ENCODE measurements around the gene KLHL9. TPM values are rescaled to one million over a fixed set of nuclear protein-coding genes. Genes with fewer than 3 reads are reported as not detected.

The KLHL9 gene
- total and polyA plus RNA-seq, 2 donors (not counting 1 experiment from before 2014, with no cell fraction given), result 4.3 to 17.6 TPM

DNA sequence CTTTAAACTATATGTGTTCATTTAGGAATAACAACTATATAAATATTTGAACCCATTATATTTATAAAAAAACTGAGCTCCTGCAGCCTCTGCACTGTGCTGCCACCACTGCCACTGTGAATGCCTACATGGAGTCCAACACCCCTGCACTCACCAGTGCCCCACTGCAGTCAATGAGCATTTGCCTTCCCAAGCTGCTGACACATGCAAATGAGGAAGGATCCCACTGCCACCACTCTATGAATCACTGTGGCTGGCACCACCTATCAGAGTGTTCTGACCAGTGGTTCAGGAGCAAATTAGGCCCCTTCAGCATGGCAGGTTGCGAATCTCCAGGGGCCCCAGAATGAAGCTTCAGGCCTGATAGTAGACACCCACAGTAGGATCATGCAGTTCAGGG, 39.2 kb downstream of the KLHL9 start:
- TF ChIP-seq EZH2 (IDR thresholded peaks at IDR 0.05; ENCODE audit: borderline replicate concordance, insufficient read depth, low read depth, low read length, poor library complexity, severe bottlenecking), result no peak
- TF ChIP-seq, protein P1, sequence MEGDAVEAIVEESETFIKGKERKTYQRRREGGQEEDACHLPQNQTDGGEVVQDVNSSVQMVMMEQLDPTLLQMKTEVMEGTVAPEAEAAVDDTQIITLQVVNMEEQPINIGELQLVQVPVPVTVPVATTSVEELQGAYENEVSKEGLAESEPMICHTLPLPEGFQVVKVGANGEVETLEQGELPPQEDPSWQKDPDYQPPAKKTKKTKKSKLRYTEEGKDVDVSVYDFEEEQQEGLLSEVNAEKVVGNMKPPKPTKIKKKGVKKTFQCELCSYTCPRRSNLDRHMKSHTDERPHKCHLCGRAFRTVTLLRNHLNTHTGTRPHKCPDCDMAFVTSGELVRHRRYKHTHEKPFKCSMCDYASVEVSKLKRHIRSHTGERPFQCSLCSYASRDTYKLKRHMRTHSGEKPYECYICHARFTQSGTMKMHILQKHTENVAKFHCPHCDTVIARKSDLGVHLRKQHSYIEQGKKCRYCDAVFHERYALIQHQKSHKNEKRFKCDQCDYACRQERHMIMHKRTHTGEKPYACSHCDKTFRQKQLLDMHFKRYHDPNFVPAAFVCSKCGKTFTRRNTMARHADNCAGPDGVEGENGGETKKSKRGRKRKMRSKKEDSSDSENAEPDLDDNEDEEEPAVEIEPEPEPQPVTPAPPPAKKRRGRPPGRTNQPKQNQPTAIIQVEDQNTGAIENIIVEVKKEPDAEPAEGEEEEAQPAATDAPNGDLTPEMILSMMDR (IDR thresholded peaks at IDR 0.05), result no peak
- no peak for DNase-seq
- no peak overlapping the region for H3K27ac ChIP-seq (ENCODE audit: low read length in 2 of 2)
- Mint-ChIP-seq H3K27me3 (peaks cover 28% of the 10 kb centered on the region), H3K4me1 (peaks cover 2% of the 10 kb centered on the region), H3K4me3 (no peak overlapping the region), H3K27ac (no peak overlapping the region), H3K9me3 (ENCODE audit: insufficient read depth) (no peaks in the 10 kb centered on the region)
- H2AFZ ChIP-seq (ENCODE audit: insufficient read depth, low read depth, low read length, poor library complexity, severe bottlenecking), result no peak overlapping the region
- H3K36me3 ChIP-seq (replicated peaks in 1 of 2; ENCODE audit: control extremely low read depth in 1 of 2, control insufficient read depth in 1 of 2, extremely low read depth in 1 of 2, insufficient read depth in 2 of 2, low read length in 1 of 2), result no peaks in the 10 kb centered on the region
- H3K4me1 ChIP-seq (ENCODE audit: control insufficient read depth in 2 of 2, insufficient read depth in 2 of 2, low read length in 2 of 2), result peaks cover 5% of the 10 kb centered on the region in 2 donors
- H3K4me3 ChIP-seq (ENCODE audit: control extremely low read depth in 1 of 5, extremely low read depth in 1 of 5, insufficient read depth in 1 of 5, low read depth in 2 of 5, low read length in 4 of 5), result no peak overlapping the region
- H3K79me2 ChIP-seq (ENCODE audit: control insufficient read depth, insufficient read depth, low read length), result no peaks in the 10 kb centered on the region
- CTCF ChIA-PET, result no interaction called here
- no peaks in the 10 kb centered on the region for H4K20me1 ChIP-seq (ENCODE audit: control insufficient read depth, insufficient read depth, low read length, poor library complexity, severe bottlenecking)
- POLR2A ChIA-PET, result no interaction called here
- H3K9ac ChIP-seq (ENCODE audit: low read length), result no peak overlapping the region
- no peak for ATAC-seq (ENCODE audit: low read depth)
- no peaks in the 10 kb centered on the region for H3K9me3 ChIP-seq (ENCODE audit: control extremely low read depth in 1 of 3, control insufficient read depth in 2 of 3, insufficient read depth in 1 of 3, low read length in 2 of 3)
- peaks cover 0 to 4% (median 3%) of the 10 kb centered on the region in 4 experiments for H3K27me3 ChIP-seq (replicated peaks in 1 of 4; ENCODE audit: control extremely low read depth in 1 of 4, control insufficient read depth in 3 of 4, insufficient read depth in 4 of 4, low read length in 3 of 4)
- 92% methylated on average over 1 of the region's 1 CpG for WGBS (ENCODE audit: insufficient coverage)
- intact Hi-C loops (cut with micrococcal nuclease), result no loop called here
- no peak overlapping the region for H3K4me2 ChIP-seq (replicated peaks; ENCODE audit: low read depth, low read length, poor library complexity, severe bottlenecking)

DNA sequence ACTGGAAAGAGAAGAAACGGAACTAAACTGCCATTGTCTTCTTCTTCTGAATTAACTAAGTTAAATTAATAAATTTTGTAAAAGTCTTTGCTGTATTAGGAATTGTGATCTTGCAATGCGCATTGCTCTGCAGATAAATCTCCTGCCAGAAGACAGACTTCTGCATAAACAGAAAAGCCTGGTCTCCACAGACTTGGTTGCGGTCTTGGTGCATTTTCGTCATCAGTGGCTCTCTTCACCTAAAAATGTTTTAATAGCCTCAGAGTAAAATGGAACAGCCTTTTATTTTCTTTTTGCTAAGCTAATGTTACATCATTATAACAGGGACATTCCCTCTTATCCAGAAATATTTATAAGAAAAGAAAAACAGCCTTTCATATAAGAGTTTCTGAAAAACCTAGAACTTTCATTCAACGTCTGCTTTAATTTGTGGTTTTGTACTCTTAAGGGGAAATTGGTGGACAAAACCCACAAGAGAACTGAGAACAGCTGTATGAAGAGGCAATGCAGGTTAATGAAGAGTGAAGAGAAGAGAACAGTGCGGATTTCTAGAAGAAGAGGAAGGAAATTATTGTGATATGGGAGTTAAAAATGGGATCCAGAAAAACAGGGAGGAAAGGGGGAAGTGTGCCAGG, 40.2 kb downstream of the KLHL9 start:
- Histone ChIP-seq H2AFZ (ENCODE audit: insufficient read depth, low read depth, low read length, poor library complexity, severe bottlenecking) (no peak overlapping the region), H3K9me3 (ENCODE audit: control extremely low read depth in 1 of 3, control insufficient read depth in 2 of 3, insufficient read depth in 1 of 3, low read length in 2 of 3) (no peaks in the 10 kb centered on the region), H3K4me1 (ENCODE audit: control insufficient read depth in 2 of 2, insufficient read depth in 2 of 2, low read length in 2 of 2) (peaks cover 5% of the 10 kb centered on the region in 2 donors), H3K36me3 (replicated peaks in 1 of 2; ENCODE audit: control extremely low read depth in 1 of 2, control insufficient read depth in 1 of 2, extremely low read depth in 1 of 2, insufficient read depth in 2 of 2, low read length in 1 of 2) (no peaks in the 10 kb centered on the region), H3K79me2 (ENCODE audit: control insufficient read depth, insufficient read depth, low read length) (no peaks in the 10 kb centered on the region), H3K27ac (ENCODE audit: low read length in 2 of 2) (no peak overlapping the region), H3K4me2 (replicated peaks; ENCODE audit: low read depth, low read length, poor library complexity, severe bottlenecking) (no peak overlapping the region), H3K27me3 (replicated peaks in 1 of 4; ENCODE audit: control extremely low read depth in 1 of 4, control insufficient read depth in 3 of 4, insufficient read depth in 4 of 4, low read length in 3 of 4) (peaks cover 0 to 3% (median 0%) of the 10 kb centered on the region in 4 experiments), H3K9ac (ENCODE audit: low read length) (no peak overlapping the region), H3K4me3 (ENCODE audit: control extremely low read depth in 1 of 5, extremely low read depth in 1 of 5, insufficient read depth in 1 of 5, low read depth in 2 of 5, low read length in 4 of 5) (no peak overlapping the region), H4K20me1 (ENCODE audit: control insufficient read depth, insufficient read depth, low read length, poor library complexity, severe bottlenecking) (no peaks in the 10 kb centered on the region)
- Mint-ChIP-seq H3K4me3 (no peak overlapping the region), H3K27ac (no peak overlapping the region), H3K4me1 (peaks cover 2% of the 10 kb centered on the region), H3K27me3 (peaks cover 24% of the 10 kb centered on the region), H3K9me3 (ENCODE audit: insufficient read depth) (no peaks in the 10 kb centered on the region)
- CTCF ChIA-PET, result no interaction called here
- ATAC-seq (ENCODE audit: low read depth) (no peak), DNase-seq (no peak)
- 0% methylated on average over 1 of the region's 6 CpGs for WGBS (ENCODE audit: insufficient coverage)
- TF ChIP-seq, protein P1 (IDR thresholded peaks at IDR 0.05), result no peak
- no peak for TF ChIP-seq EZH2 (IDR thresholded peaks at IDR 0.05; ENCODE audit: borderline replicate concordance, insufficient read depth, low read depth, low read length, poor library complexity, severe bottlenecking)
- POLR2A ChIA-PET, result no interaction called here
- intact Hi-C loops (cut with micrococcal nuclease), result no loop called here

Data from B cell (primary cell).